GM21447 (cell line): ENCODE results near the gene HNRNPDL.
"Not testable (repeated sequence)": the region's sequence is repeated elsewhere in the genome, so short reads cannot be mapped to it uniquely, and the experiment has no call there.

ENCODE experiments used
- ATAC-seq: cut with Tn5 transposase; IDR thresholded peaks from one replicate; pipeline ENCODE4 v1.9.1; 2021; ENCODE audit not compliant: unreplicated experiment

HNRNPDL gene

DNA sequence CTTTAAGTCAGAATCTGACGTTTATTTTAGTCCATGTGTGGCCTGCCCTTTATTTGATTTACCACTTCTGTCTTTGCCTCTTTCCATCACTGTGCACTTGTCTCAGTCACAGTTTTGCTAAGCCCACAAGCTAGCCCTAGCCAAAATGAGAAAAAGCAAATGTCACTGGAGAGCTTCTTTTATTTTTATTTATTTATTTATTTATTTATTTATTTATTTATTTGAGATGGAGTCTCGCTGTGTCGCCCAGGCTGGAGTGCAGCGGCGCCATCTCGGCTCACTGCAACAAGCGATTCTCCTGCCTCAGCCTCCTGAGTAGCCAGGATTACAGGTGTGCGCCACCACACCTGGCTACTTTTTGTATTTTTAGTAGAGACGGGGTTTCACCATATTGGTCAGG is 40.2 kb downstream of the HNRNPDL start:
- ATAC-seq: not testable (repeated sequence)

DNA sequence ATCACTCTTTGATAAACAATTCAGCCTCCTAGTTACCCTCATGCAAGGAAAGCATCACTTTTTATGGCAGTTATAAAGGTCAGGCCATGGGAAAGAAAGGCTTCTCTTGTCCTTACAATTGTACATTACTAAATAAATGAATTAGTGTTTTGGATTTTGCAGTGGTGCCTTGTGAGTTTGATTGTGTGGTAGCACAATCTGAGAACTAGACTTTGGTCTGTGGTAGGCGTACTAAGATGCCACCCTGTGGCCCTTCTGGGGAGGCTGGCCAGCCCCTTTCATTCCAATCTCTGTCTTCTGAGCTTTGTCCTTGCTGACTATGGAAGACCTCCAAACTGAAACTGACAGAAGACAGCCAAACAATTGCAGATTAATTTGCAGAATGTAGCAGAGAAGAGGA is 41.9 kb downstream of the HNRNPDL start:
- no peak for ATAC-seq

DNA sequence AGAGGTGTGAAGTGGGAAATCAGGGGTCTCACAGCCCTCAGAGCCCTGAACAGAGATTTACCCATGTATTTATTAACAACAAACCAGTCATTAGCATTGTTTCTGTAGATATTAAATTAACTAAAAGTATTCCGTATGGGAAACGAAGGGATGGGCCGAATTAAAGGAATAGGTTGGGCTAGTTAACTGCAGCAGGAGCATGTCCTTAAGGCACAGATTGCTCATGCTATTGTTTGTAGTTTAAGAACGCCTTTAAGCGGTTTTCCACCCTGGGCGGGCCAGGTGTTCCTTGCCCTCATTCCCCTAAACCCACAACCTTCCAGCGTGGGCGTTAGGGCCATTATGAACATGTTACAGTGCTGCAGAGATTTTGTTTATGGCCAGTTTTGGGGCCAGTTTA is 44.0 kb downstream of the HNRNPDL start:
- ATAC-seq: not testable (repeated sequence)

DNA sequence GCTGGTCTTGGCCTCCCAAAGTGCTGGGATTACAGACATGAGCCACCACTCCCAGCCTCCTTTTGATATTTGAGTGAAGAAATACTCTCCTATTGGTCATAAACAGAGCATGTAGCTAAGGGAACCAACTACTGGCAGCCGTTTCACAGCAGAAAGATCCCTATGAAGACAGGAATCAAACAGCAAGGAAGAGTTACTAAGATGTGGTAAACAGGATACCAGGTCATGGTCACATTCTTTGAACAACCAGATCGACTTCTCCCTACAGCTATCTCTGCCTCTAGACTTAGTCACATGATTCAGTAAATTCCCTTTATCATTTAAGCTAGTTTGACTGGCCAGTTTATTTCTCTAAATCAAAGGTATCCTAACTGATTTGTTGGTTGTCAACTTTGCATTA is 47.5 kb downstream of the HNRNPDL start:
- no peak for ATAC-seq

DNA sequence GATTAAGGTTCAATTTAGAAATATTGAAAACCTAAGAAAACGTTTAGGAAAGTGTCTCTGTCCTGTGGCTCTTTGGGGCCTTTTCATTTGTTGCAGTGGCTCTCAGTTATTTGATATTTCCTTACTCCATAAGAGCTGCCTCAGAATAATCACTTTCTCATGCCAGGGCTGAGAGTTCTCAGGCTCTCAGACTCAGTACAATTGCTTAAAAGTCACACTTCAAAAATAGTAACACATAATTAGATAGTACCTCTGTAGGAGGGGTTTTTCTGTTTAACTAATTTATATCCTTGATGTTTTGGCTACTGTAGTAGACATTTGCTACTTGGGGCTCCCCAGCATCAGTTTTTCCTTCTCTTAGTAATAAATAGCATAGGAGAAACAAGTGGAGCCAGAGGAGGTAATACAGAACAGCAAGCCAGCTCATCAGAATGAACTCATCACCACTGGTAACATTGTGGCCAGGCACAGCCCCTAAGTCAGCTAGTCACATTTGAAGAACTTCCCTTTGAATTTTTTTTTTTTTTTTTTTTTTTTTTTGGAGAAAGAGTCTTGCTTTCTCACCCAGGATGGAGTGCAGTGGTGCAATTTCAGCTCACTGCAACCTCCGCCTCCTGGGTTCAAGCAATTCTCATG is 48.5 kb downstream of the HNRNPDL start:
- ATAC-seq: no peak

DNA sequence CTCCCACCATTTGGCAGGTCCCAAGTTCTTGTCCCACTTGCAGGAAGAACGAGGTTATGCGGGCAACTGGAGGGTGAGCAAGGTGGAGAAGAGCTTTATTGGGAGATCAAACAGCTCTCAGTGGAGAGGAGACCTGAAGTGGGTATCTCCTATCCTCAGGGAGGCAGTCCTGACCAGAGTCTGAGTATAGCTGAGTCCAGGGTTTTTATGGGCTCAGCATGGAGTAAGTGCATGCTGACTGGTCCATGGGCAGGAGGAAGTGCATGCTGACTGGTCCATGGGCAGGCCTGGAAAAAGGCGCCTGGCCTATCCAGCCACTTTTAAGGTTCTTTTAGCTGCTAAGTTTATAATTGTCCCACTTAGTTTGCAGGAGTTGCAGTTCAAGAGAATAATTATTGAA is 49.0 kb downstream of the HNRNPDL start:
- no peak for ATAC-seq

DNA sequence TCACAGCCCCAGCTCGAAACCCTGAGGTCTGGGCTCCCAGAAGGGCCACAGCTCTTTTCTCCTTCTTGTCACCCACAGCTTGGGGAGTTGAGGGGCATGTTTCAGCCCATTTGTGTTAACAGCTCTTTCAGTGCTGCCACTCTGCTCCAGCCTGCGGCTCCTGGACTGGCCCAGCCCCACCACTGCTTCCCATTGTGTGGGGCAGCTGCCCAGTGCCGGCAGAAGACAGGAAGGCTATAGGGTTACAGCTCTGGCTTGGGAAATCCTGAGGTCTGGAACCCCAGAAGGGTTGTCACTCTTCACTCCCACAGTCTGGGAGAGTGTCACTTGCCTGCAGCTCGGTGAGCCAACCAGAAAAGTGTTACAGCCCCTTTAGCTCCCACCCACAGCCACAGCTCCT is 49.4 kb downstream of the HNRNPDL start:
- no peak for ATAC-seq

DNA sequence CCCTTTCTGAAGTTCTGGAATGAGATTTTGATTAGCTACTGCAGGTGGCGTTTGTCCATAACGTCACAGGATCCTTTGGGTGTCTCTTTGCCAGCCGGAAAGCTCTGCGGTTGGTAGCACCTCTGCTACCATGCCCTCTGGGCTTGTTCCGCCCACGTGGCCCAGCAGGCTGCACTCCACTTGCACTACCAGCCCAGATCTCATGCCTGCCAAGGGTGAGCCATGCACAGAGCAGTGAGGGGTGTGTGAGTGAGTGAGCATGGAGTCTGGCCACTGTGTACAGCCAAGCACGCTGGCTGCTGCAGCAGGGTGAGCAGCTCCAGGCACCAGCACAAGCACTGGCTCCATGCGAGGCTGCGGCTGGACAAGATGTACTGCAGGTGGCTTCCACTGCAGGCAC is 49.9 kb downstream of the HNRNPDL start:
- ATAC-seq: no peak

DNA sequence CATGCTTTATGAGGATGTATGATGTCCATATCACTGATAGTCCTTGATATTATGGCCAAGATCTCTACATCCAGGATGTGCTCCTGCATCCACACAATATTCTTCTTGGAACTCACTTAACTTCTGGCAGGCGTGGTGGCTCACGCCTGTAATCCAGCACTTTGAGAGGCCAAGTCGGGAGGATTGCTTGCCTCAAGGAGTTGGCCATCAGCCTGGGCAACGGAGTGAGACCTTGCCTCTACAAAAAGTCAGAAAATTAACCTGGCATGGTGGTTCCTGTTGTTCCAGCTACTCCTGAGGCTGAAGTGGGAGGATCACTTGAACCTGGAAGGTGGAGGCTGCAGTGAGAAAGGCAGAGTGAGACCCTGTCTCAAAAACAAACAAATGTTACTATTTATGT is 54.2 kb downstream of the HNRNPDL start:
- no peak for ATAC-seq

DNA sequence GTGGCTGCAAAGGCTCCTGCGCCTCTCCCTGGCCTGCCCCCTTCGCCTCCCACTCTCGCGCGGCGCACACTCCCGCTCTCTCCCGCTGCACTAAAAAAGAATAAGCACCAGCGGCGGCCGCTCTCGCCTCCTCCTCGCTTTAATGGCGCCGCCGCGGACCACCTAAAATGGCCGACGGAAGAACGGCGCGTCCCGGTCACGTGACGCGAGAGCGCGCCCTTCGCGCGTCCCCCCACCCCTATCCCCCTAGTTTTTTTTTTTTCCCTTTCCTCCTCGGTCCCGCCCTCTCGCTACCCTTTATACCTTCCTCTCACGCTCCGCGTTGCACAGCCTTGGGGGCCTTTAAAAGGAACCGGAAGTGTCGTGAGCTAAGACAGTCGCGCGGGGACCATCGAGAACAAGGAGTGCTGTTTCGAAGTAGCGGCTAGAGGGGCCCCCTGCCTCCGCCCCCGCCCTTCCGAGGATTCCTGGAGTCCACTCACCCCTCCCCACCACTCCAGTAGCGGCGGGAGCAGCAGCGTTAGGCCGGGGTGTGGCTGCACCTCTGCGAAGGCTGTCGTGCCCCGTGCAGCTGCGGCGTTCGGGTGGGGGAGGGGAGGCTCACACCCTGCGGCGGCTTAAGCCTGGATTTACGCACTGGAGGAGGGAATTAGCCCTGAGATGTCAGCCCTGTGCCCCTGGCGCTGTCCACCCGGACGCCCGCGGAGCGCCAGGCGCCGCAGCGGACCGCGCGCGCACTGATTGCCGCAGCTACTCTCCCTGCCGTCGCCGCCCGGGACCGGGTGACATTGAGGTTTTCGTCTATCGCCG is 56.2 kb downstream of the HNRNPDL start, which contains the start of gene HNRNPD:
TSS of gene HNRNPD (minus strand) at position 176 of the 810 bp plus-strand sequence. CDS start 313 bp downstream, outside the sequence.
- peak; percentile 94 for ATAC-seq

DNA sequence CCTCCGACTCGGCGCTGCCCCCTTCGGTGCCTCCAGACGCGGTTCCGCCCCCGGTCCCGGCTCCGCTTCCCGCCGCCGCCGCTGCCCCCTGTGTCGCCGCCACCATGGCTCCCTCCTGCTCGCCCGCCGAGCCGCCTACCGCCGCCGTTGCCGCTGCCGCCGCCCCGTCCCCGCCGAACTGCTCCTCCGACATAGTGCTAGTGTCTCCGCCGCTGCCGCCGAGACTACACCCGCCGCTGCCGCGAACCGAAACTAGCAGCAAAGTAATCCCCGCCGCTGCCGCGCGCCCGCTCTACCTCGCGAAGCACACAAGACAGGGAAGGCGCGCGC is 56.8 kb downstream of the HNRNPDL start:
- peak; percentile 15 for ATAC-seq
